GM12891 (cell line): ENCODE results near the gene UPF1.
A peak's percentile ranks its signal among the peaks of the same experiment; 100 is the strongest.

Experiments used
- DNase-seq: peaks from one replicate; pipeline ENCODE4 v3.0.0; 2011; ENCODE audit warnings: low spot score; ENCODE audit not compliant: insufficient read length
- FAIRE-seq: peaks from 2 replicates; lab custom pipeline; 2011; peaks lifted over from hg19 to GRCh38; lab: Jason Lieb, UNC
- PAX5 ChIP-seq: IDR thresholded peaks from 2 replicates; pipeline ENCODE4 v1.6.1; 2011; ENCODE audit warnings: low read length, moderate library complexity, mild to moderate bottlenecking; ENCODE audit not compliant: insufficient read depth, severe bottlenecking
- POLR2A ChIP-seq: IDR thresholded peaks from 2 replicates; pipeline ENCODE4 v1.6.1; 2011; ENCODE audit warnings: low read depth, low read length, control low read depth
- POLR2AphosphoS5 ChIP-seq: IDR thresholded peaks from 2 replicates; pipeline ENCODE4 v1.6.1; 2011; ENCODE audit warnings: low read depth, low read length, control low read depth
- POU2F2 ChIP-seq: IDR thresholded peaks from 2 replicates; pipeline ENCODE4 v1.6.1; 2011; ENCODE audit warnings: low read depth, mild to moderate bottlenecking, control low read depth, low read length, moderate library complexity
- SPI1 ChIP-seq: IDR thresholded peaks from 2 replicates; pipeline ENCODE4 v1.6.1; 2011; ENCODE audit warnings: low read depth, low read length, control low read depth
- TAF1 ChIP-seq: IDR thresholded peaks from 2 replicates; pipeline ENCODE4 v1.6.1; 2011; ENCODE audit warnings: low read depth, low read length, control low read depth

UPF1 gene

GRCh38 chr19:18869023-18869618, 37.4 kb downstream of the UPF1 start:
- DNase-seq = no peak
- FAIRE-seq = no peak
- TF ChIP-seq TAF1 = no peak
- 0 out of 2 replicates have a peak, but pooled peaks have one; percentile 2 for TF ChIP-seq POLR2AphosphoS5

DNA sequence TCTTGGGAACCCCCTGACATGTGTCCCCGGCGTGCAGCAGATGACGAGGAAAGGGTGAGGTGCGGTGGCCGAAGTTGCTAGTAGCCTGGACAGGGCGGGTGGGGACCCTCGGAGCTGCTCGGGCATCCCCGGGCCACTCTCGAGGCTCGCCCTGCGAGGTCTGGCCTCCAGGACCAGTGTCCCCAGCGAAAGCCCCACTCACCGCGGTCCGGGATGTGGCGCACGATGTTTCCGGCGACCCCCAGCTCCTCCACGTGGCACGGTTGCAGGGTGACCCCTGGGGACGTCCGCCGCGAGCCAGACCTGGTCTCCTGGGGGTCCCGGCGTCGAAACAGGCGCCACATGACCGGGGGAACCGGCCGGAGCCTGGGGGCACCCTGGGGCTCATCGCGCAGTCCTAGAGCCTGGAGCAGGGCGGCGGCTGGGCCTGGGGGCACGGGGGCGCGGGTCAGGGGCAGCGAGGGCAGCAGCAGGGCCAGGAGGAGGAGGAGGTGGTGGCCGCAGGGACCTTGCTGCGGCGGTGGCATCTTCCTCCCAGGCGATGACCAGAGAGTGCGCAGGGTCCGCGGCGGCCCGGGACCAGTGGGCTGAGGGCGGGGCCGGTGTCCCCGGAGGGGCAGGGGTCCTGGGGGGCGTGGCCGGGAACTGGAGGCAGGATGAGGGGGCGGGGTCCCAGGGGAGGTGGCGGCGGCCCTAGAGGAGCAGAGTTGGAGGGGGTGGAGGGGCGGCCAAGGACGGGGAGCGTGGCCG, 38.2 kb downstream of the UPF1 start:
- FAIRE-seq (no peak), DNase-seq (no peak)
- no peak for TF ChIP-seq POLR2A

DNA sequence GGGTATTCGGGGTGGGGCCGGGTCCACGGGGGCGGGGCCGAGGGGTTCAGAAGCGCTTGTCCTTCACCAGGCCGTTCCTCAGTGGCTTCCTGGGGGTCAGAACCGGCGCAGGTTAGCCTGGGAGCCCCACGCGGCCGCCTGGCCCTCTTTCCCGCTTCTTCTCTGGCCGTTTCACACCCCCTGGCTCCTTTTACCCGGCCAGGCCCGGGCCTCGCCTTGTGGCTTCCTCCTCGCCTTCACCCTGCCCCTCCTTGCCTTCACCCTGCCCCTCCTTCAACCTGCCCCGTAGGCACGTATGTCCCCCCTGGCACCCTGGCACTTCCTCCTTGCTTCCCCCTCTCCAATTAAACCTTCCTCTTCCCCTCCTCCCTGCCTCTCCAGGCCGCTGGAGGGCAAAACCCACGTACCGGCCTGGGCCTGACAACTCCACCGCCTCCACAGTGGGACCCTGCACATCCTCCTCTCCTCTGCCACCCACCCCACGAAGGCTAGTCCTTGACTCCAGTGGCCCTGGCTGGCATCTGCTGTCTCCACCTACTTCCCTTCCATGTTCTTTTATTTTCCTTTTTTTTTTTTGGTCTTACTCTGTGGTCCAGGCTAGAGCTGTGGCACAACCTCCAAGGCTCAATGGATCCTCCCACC, 38.9 kb downstream of the UPF1 start:
- TF ChIP-seq POLR2A = no peak
- no peak for TF ChIP-seq TAF1
- no peak for TF ChIP-seq POLR2AphosphoS5
- no peak for TF ChIP-seq PAX5
- no peak for TF ChIP-seq POU2F2
- TF ChIP-seq SPI1 = no peak
- FAIRE-seq (no peak), DNase-seq (no peak)

GRCh38 chr19:18871543-18871942, 39.8 kb downstream of the UPF1 start:
- DNase-seq = no peak
- no peak for FAIRE-seq
- no peak for TF ChIP-seq POLR2AphosphoS5
- no peak for TF ChIP-seq POU2F2
- no peak for TF ChIP-seq PAX5
- no peak for TF ChIP-seq TAF1
- no peak for TF ChIP-seq POLR2A
- TF ChIP-seq SPI1 = no peak

DNA sequence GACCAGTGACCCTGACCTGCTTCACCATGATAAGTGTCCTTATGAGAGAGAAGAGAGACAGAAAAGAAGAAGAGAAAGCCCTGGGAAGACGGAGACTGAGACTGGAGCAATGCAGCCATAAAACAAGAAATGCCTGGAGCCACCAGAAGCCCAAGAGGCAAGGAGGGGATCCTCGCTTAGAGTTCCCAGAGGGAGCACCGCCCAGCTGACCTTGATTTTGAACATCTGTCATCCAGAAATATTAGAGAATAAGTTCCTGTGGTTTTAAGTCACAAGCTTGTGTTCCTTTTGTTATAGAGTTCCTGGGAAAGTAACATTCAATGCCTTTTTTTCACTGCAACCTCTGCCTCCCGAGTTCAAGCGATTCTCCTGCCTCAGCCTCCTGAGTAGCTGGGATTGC, 44.0 kb downstream of the UPF1 start:
- no peak for FAIRE-seq
- TF ChIP-seq POLR2A (no peak), POU2F2 (no peak), SPI1 (no peak)
- DNase-seq = no peak

GRCh38 chr19:18876865-18877264, 45.1 kb downstream of the UPF1 start:
- FAIRE-seq (no peak), DNase-seq (no peak)
- TF ChIP-seq POLR2AphosphoS5 = no peak
- TF ChIP-seq POLR2A = no peak
- TF ChIP-seq PAX5 = no peak
- TF ChIP-seq SPI1 = no peak
- TF ChIP-seq TAF1 = no peak
- no peak for TF ChIP-seq POU2F2

DNA sequence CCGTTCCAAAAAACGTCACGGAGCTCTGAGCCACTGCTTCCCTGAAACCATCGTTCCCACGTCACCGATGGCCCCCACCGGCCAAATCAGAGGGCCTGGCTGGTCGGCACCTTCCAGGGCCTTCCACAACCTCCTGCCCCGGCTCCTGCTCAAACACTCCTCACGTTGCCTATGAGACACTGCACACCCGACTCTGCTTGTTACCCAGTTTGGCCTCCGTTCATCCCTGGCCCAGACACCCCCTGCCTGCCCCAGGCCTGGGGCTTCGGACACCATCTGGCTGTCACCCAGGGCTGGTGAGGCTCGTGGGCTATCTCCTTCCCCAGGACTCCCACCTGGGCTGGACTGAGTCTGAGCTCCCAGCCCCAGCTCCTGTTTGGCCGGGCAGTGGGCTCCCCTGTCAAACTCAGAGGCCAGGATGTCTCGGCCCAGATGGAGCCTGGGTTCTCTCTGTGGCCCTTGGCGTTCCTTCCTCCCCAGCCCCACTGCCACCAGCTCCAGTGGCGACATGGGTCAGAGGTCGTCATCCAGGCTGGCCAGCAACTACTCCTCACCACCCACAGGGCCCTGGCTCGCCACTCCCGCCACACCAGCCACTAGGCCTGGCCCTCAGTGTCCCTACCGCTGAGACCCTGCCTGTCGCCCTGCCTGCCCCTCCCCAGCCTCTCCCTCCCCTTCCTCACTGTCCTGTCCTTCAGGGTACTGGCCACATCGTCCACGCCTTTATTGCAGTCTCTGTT, 46.5 kb downstream of the UPF1 start:
- DNase-seq = no peak

DNA sequence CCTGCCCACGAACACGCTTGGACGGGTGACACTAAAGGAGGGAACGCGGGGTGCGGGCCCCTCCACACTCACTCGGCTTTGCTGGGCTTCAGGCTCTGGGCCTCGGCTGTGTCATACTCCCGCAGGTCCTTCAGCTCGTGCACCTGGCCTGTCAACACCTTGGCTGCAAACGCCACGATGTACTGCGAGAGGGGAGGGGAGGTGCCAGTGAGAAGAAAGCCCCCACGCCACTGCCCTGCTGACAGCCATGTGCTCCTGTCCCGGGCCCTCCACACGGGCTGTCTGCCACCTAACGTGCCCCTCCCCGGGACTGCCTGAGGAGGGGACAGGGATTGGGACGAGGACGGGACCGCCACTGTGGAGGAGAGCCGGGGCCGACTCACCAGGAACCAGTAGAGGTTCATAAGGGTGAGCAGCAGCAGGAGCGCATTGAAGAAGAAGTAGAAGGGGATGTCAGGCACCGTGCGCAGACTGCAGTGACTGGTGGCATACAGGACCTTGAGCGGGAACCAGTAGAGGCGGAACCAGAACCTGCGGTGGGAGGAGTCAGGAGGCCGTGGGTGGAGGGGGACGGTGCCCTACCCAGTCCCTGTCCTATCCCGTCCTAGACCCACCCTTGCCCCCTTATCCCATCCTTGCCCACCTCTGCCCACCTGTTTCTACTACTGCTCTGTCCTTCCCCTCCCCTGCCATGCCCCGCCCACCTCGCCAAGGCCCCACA, 47.3 kb downstream of the UPF1 start:
- no peak for FAIRE-seq
- DNase-seq = no peak
- TF ChIP-seq PAX5 (no peak), SPI1 (no peak), POLR2AphosphoS5 (no peak)

More for the DNA sequence above, 46.5 kb downstream of the UPF1 start:
- no peak for FAIRE-seq
- TF ChIP-seq PAX5 = no peak
- TF ChIP-seq SPI1 = no peak

GRCh38 chr19:18879579-18880373, 48.0 kb downstream of the UPF1 start:
- FAIRE-seq (peak; percentile 57), DNase-seq (no peak)
- TF ChIP-seq POLR2AphosphoS5 (no peak), SPI1 (no peak), TAF1 (no peak), PAX5 (no peak), POU2F2 (no peak), POLR2A (no peak)
